ENCODE measurements around the gene CHN1. TPM values are rescaled to one million over a fixed set of nuclear protein-coding genes. Genes with fewer than 3 reads are reported as not detected.

CHN1 gene
- total RNA-seq, 1 donor: 0.54 TPM

DNA sequence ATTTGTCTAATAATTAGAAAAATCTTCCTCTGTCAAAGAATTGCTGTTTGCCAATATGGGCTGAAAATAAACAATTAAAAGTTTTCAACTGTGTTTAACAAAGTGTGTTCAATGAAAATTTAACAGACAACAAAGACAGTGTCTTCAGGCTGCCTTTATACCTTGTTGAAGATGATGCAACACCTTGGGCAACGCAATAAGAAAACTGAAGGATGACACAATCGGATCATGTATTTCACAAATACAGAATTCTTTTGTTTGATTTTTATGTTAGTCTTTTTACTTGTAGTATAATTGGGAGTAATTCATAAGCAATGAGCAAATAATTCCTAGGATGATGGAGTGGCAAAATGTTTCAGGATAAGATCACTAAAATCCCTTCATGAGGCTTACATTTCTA is 27.8 kb downstream of the CHN1 start:
- no peak for DNase-seq (ENCODE audit: low read depth in 2 of 3, low spot score in 2 of 3)

DNA sequence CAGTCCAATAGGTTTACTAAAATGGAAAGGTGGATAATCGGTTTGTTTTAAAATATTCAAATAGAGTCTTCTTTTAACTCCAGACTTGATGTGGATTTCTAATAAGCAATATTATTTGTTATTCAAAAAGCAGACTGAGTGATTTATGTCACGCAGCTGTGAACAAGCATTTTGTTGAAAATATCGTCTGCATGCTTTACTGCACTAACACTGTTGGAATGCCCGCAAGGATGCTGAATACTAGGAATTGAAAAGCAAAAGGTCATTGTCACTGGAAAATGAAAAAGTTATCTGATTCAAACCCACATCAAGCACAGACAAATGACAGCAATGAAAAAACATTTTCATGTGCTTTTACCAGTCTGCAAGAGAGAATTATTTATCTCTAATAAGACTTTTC is 31.1 kb downstream of the CHN1 start:
- DNase-seq (ENCODE audit: low read depth in 2 of 3, low spot score in 2 of 3): no peak

DNA sequence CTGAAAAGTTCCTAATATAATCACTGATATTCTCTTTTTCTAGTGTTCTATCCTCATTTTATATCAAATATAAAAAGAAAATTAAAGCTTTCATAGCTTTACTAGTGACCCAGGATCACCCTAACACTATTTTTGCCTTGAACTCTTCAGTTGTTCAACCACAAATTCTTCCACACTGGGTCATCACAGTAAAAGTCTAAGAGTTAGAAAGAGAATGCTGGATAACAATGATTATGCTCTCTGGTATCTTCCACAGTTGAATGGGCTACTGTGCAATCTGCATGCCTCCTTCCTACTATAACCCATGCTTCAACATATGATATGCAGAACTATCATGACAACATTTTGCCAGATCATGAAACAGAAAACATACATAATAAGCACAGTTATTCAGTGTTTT is 32.3 kb downstream of the CHN1 start:
- DNase-seq (ENCODE audit: low read depth in 2 of 3, low spot score in 2 of 3): no peak

DNA sequence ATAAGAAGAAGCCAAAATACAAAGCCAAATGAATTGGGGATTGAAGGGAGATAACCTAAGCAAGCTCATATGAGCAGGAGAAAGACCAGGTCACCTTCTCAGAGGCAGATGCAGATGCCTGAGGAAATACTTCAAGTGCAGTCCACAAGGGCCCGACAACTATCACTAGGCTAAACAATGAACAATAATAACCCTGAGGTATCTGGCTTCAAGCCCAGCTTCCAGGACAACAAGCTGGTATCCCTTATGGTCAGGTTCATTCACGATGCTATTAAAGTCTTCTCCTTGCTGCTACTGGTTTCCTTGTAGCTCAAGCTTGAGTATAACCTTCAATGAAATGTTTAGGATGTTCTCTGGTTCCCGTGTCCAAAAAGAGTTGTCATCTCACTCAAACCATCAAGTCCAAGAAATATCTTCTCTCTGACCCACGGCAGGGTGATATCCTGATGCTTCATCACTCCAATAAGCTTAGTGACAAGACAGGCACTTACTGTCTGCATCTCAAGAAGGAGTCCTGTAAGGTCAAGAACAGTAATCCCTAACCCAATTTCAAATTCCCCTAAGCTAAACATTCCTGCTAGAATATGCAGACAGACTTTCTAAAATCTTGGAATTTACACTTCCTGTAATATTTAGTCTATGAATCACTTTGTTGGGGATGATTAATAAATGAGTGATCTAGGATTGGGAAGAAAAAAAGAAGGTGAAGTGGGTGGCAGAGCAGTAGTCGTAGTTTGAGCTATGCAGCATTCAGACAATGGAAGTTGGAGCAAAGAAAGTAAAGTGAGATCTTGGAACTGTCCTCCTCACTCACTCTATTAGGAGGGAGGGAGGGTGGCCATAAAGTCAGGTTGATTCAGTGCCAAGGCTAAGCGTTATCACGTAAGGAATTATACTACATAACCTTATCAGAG is 33.1 kb downstream of the CHN1 start:
- no peak for DNase-seq (ENCODE audit: low read depth in 2 of 3, low spot score in 2 of 3)

DNA sequence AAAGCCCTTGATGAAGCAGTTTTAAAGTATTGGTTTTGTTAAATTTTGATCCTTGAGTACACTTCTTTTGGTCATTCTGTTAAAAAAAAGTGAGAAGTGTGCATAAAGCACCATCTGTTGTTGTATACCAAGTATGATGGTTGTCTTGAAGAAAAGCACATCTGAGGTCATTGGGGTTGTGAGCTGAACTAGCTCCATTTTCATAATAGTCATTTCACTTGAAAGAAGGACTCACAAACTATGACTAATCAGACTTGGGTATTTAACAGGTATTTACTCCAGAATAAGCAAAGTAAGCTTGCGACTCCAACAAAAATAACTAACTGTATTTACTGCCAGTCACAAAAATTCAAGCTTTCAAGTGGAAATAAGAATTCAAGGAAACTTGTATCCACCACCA is 35.1 kb downstream of the CHN1 start:
- DNase-seq (ENCODE audit: low read depth in 2 of 3, low spot score in 2 of 3): no peak

DNA sequence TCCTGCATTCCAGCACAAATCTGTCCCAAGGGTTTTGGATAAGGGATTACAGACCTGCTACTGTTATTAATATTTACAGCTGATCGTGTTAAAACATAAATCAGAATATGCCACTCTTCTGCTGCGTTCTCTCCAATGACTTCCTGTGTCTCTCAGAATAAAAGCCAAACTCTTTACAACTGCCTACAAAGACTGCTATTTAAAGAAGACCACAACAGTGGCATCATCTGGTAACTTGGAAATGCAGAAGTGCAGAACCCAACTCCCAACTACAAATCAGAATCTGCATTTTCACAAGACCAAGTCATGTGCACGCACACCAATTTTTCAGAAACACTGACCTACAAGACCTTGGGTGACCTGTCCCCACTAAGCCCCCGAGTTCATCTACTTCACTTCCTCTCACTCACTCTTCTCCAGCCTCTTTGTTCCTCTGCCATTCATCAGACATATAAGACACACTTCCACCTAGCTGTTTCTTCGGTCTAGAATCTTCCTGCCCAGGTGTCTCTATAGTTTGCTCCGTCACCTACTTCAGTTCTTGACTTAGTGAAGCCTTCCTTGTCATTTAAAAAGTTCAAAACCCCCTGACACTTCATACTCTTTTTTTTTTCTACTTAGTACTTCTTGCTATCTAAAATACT is 36.0 kb downstream of the CHN1 start:
- no peak for DNase-seq (ENCODE audit: low read depth in 2 of 3, low spot score in 2 of 3)

DNA sequence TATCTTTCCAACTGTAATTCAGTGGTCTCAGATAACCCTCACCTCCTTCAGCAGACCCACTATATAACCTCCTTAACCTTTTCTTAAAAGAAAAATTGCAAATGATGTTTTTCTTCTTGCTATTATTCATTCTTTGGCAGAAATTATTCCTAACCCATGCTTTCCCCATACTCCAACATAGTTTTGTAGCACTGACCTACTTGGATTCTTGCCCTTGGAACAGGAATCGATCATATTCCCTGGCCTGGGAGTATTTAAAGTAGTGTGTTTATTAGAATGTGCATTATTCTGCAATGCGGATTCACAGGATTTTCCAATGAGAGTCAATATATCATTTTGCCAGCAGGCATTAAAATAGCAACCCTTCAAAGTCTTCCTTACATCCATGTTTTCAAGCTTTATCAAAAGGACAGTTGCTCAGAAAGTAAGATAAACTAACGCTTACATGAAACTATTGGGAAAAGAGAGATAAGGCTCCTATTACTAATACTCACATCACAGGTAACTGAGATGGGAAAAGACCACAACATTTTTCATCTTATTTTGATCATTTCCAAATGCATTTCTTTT is 37.4 kb downstream of the CHN1 start:
- DNase-seq (ENCODE audit: low read depth in 2 of 3, low spot score in 2 of 3): no peak

DNA sequence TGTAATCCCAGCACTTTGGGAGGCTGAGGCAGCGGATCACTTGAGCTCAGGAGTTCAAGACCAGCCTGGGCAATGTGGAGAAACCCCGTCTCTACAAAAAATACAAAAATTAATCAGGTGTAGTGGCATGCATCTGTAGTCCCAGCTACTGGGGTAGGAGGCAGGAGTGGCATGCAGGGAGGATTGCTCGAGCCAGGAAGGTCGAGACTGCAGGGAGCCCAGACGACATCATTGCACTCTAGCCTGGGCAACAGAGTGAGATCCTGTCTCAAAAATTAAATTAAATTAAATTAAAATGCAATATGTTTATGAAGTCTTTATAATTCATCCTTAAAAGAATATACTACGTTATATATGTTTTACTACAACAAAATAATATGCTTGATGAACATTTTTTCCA is 38.1 kb downstream of the CHN1 start:
- no peak for DNase-seq (ENCODE audit: low read depth in 2 of 3, low spot score in 2 of 3)

DNA sequence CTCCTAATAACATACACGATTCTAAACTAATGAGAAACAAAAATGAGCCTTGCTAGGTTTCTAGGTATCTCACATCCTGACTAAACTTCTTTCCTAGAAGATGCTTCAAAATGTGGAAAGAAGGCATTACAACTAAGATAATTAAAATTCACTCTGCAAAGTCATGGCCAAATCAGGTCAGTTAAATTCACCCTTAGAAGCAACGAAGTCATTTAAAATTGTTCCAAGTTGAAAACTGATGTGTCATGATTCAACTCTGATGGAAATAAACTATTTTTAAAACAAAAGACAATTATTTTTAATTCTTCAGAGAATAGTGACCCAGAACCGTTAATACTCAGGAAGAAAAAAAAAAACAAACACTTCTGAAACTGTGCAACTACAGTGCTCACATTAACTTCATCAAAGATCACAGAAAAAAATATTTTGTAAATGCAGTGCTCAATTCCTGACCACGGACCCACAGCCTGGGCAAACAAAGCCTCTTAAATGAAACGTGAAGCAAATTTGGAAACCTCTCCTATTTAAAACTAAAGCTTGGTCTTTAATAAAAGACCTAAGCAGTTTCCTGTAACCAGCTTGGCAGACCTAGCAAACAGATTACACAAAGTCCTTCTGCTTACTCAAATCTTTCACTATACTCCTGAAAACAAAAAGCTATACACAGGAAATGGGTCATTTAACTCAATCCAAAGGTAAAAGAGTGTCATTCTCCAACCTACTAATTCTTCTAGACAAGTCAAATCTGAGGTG is 39.0 kb downstream of the CHN1 start:
- no peak for DNase-seq (ENCODE audit: low read depth in 2 of 3, low spot score in 2 of 3)

DNA sequence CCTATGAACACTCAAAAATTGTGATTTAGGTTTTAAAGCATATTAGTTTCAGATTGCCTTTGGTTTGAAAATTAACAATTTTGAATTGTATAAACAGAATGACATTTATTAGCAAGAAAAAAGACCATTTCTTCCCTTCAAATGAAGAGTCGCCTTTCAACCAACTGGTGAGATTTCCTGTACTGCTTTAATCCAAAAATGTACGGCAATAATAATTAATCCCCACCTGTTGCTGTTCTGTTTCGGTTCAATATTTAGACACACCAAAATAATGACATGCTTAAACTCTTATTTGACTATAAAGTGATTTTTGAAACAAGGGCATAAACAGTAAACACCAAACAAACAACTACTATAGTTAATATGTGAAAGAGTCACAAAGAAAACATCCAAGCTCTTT is 39.6 kb downstream of the CHN1 start:
- no peak for DNase-seq (ENCODE audit: low read depth in 2 of 3, low spot score in 2 of 3)

DNA sequence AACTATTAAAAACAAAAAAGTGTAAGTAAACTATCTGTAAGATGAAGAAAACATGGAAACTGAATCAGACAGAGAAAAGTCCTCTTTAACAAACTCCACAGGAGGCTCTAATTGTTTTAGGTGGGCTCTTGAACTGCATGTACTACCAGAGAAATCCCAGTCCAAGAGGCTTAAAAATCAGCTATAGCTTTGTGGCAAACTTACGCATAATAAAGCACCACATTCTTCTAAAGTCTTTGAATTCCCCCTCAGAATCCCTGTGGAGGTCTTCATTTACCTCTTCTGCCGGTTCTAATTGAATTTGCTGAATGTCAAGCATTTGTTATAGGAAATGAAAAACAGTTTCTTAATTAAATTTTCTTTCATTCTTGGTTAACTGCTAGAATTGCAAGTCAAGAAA is 40.8 kb downstream of the CHN1 start:
- no peak for DNase-seq (ENCODE audit: low read depth in 2 of 3, low spot score in 2 of 3)

DNA sequence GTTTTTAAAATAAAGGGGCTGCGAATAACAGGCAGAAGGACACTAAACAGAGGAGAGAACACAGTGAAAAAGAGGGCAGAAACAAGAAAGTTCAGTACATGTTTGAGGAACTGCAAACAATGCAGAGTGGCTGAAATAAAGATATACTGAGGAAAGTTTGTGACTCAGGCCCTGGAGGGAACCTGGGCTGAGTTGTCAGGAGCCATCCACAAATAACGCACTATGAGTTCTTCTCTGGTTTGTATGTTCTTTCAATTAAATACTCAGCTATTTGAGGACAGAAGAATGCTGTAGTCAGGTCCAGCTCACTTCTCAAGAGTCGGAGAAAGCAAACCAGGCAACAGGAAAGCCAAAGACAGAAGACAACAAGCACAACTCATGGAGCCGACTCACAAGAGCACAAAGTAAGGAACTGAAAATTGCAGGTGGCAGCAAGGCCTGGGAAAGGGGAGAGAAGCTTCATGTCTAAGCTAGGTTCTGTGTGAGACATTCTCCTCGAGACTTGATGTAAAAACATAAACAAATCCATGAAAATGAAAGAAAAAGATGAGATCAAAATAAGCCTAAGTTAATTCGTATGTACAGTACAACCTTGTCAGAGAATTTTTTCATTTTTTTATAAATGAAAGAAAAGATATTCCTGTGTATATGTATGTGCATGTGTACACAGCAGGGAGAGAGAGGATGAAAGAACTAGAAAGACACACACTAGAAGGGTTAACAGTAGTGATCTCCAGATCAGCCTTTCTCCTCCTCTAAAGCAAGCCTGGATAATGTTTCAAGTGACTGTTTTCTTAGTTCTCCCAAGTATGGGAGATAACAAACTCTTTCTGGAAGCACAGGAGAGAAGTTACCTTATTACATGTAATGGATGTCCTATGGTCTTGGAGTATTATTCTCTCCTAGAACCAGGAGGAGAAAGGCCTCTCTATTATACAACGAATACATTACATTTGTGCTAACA is 41.5 kb downstream of the CHN1 start:
- DNase-seq (ENCODE audit: low read depth in 2 of 3, low spot score in 2 of 3): no peak

DNA sequence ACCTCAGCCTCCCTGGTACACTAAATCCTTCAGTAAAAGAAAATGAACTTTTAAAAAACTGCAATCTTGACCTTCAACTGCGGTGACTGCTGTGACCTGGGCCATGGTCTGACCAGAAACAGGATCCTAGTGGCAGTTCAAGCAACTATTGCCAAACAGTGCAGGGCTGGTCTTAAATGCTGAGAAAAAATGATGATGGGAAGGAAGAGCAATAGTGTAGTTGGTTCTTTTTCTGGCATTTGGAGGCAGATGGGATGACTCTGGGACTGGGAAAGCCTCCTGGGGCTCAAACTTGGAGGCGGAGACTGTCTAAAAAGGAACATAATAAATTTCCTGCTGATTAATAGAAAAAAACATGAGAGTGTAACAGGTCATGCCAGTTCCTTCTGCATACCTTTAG is 45.4 kb downstream of the CHN1 start:
- DNase-seq (ENCODE audit: low read depth in 2 of 3, low spot score in 2 of 3): no peak

DNA sequence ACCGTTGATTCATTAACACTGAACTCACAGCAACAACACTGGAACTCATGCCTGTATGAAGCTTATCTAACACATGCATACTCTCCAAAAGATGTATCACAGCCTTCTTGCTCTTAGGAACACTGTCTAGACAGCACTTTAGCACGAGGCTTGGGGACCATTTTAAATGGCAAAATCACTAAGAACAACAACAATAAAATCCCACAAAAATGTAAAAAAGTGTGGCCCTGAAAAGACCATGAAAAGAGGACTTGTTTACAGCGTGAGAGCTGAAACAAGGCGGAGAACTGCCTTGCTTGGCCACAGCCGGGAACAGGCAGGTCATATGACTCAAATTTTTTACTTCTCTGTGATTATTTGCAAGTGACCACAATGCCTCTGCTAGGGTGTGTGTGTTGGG is 48.1 kb downstream of the CHN1 start:
- no peak for DNase-seq (ENCODE audit: low read depth in 2 of 3, low spot score in 2 of 3)

DNA sequence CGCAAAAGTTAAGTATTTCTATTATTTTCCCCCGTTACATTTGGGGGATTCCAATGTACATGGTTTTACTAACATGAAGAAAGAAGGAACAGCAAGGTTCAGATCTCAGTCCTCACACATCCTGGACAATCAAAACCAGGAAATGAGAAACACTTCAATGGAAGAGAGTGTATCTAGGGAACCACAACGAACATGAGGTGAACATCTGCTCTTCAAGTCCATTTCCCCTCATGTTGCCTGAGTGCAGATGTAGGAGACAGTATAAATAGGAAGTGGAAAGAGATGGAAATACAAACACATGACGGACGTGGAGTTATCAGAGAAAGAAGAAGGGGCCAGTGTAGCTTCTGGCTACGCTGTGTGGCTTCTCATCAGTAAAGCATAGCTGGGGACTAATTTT is 52.6 kb downstream of the CHN1 start:
- DNase-seq (ENCODE audit: low read depth in 2 of 3, low spot score in 2 of 3): peak in 1 of 3 donors; percentile 26

DNA sequence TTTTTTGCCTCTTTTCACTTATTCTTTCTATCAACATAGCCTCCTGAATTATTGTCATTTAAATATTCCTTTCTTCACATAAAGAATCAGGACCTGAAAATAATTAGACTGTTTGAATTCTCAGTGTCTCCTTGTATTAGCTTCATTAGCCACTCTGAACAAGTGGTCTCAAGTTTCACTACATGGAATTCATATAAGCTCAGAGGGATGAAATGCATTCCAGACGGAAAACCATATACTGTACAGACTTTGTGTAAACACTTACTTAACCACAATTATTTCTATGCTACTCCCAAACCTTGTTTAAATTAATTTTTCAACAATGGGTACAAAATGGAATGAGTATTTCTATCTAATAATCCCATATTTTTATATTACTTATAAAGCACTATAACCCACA is 53.4 kb downstream of the CHN1 start:
- no peak for DNase-seq (ENCODE audit: low read depth in 2 of 3, low spot score in 2 of 3)

DNA sequence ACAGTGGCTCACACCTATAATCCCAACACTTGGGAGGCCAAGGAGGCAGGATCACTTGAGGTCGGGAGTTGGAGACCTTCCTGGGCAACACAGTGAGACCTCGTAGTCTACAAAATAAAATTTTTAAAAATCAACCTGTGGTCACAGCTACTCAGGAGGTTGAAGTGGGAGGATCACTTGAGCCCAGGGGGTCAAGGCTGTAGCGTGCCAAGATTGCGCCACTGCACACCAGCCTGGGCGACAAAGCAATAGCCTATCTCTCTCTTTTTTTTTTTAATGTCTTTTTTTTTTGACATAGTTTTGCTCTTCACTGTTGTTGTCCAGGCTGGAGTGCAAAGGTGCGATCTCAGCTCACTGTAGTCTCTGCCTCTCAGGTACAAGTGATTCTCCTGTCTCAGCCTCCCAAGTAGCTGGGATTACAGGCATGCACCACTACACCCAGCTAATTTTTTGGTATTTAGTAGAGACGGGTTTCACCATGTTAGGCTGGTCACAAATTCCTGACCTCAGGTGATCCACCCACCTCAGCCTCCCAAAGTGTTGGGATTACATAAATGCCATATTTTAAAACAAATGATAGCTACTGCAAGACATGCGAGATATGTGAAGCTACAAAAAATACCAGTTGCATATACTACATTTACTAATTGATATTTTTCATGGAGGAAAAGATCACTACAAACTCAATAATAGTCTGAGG is 55.0 kb downstream of the CHN1 start:
- DNase-seq (ENCODE audit: low read depth in 2 of 3, low spot score in 2 of 3): no peak

DNA sequence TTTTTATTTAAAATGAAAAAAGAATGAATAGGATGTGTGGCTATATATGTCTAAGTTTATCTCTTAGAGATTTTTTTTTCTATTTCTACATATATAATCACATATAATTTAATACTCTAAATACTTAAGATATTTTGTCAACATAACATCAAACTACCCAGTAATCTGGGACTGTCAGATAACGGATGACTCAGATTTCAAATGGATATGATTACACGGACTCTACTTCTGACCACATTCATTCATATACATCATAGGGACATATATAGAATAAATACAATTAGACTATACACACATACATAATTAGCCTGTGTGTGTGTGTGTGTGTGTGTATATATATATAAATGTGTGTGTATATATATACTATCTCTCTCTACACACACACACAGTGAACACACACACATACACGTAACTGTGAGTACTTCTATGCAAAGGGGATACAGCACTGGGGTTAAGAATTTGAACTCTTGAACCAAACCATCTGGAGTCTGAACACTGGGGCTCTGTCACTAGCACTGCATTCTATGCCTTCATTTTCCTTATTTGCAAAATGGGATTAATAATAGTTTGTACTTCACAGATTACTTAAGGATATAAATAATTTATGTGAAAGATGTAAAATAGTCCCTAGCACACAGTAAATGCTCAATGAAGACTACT is 59.5 kb downstream of the CHN1 start:
- no peak for DNase-seq (ENCODE audit: low read depth in 2 of 3, low spot score in 2 of 3)

DNA sequence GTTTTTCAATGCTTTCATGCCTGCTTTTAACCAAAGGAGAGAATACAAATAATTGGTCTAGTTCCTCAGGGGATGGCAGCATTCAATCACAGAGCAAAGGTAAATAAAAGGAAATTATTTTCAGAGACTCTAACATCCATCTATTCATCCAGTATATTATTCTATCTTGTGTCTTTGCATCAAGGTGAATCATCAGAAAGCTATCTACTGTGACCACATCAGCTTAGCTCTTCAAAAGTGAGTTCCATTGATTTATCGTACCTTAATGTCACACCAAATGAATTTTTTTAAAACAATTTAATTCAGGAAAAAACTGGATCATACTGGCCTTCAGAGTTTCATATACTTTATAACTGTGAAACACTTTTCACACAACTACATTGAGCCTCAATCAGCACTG is 66.1 kb downstream of the CHN1 start:
- DNase-seq (ENCODE audit: low read depth in 2 of 3, low spot score in 2 of 3): no peak

Measured in hematopoietic multipotent progenitor cell (in vitro differentiated cells).